Measurements from ENCODE around the gene MXRA7.
A peak's percentile ranks its signal among the peaks of the same experiment; 100 is the strongest.
"Not testable (repeated sequence)": the region's sequence is repeated elsewhere in the genome, so short reads cannot be mapped to it uniquely, and the experiment has no call there.

Gene MXRA7

GRCh38 chr17:76745785-76746184 lies 35.0 kb upstream of the MXRA7 start:
- not testable (repeated sequence) for H3K27me3 ChIP-seq (ENCODE audit: control insufficient read depth in 1 of 2, insufficient read depth in 2 of 2, low read length in 2 of 2); H3K9me3 ChIP-seq (ENCODE audit: control insufficient read depth in 1 of 2, low read length in 2 of 2); H3K27ac ChIP-seq (ENCODE audit: low read depth, low read length); H3K4me3 ChIP-seq (ENCODE audit: low read depth in 1 of 2, low read length in 2 of 2); H3K4me1 ChIP-seq (ENCODE audit: control insufficient read depth in 1 of 2, insufficient read depth in 2 of 2, low read length in 2 of 2); H3K9ac ChIP-seq (ENCODE audit: low read depth in 1 of 2, low read length in 2 of 2)
- H3K36me3 ChIP-seq (ENCODE audit: control insufficient read depth in 1 of 2, insufficient read depth in 2 of 2, low read length in 2 of 2), result peaks cover 13 to 39% of the 10 kb centered on the region in 2 donors

- Histone ChIP-seq H3K9ac (ENCODE audit: low read depth in 1 of 2, low read length in 2 of 2) (no peak overlapping the region), H3K36me3 (ENCODE audit: control insufficient read depth in 1 of 2, insufficient read depth in 2 of 2, low read length in 2 of 2) (peaks cover 13 to 39% of the 10 kb centered on the region in 2 donors), H3K27me3 (ENCODE audit: control insufficient read depth in 1 of 2, insufficient read depth in 2 of 2, low read length in 2 of 2) (no peaks in the 10 kb centered on the region), H3K4me1 (ENCODE audit: control insufficient read depth in 1 of 2, insufficient read depth in 2 of 2, low read length in 2 of 2) (peaks cover 0 to 3% of the 10 kb centered on the region in 2 donors), H3K4me3 (ENCODE audit: low read depth in 1 of 2, low read length in 2 of 2) (no peak overlapping the region), H3K27ac (ENCODE audit: low read depth, low read length) (no peak overlapping the region), H3K9me3 (ENCODE audit: control insufficient read depth in 1 of 2, low read length in 2 of 2) (no peaks in the 10 kb centered on the region)
Observed at GRCh38 chr17:76744747-76745146, 34.0 kb upstream of the MXRA7 start.

- Histone ChIP-seq H3K27me3 (ENCODE audit: control insufficient read depth in 1 of 2, insufficient read depth in 2 of 2, low read length in 2 of 2) (no peaks in the 10 kb centered on the region), H3K27ac (ENCODE audit: low read depth, low read length) (no peak overlapping the region)
Observed at GRCh38 chr17:76742958-76743357, 32.2 kb upstream of the MXRA7 start.

GRCh38 chr17:76740329-76741118 lies 29.8 kb upstream of the MXRA7 start:
- H3K36me3 ChIP-seq (ENCODE audit: control insufficient read depth in 1 of 2, insufficient read depth in 2 of 2, low read length in 2 of 2), result peaks cover 10 to 34% of the 10 kb centered on the region in 2 donors
- no peaks in the 10 kb centered on the region for H3K27me3 ChIP-seq (ENCODE audit: control insufficient read depth in 1 of 2, insufficient read depth in 2 of 2, low read length in 2 of 2)
- no peaks in the 10 kb centered on the region for H3K9me3 ChIP-seq (ENCODE audit: control insufficient read depth in 1 of 2, low read length in 2 of 2)
- H3K4me1 ChIP-seq (ENCODE audit: control insufficient read depth in 1 of 2, insufficient read depth in 2 of 2, low read length in 2 of 2), result peaks cover 13 to 15% of the 10 kb centered on the region in 2 donors
- no peak overlapping the region for H3K4me3 ChIP-seq (ENCODE audit: low read depth in 1 of 2, low read length in 2 of 2)
- H3K27ac ChIP-seq (ENCODE audit: low read depth, low read length), result no peak overlapping the region
- no peak overlapping the region for H3K9ac ChIP-seq (ENCODE audit: low read depth in 1 of 2, low read length in 2 of 2)

More at GRCh38 chr17:76742958-76743357, 32.2 kb upstream of the MXRA7 start:
- peaks cover 13 to 15% of the 10 kb centered on the region in 2 donors for H3K4me1 ChIP-seq (ENCODE audit: control insufficient read depth in 1 of 2, insufficient read depth in 2 of 2, low read length in 2 of 2)
- H3K9ac ChIP-seq (ENCODE audit: low read depth in 1 of 2, low read length in 2 of 2), result no peak overlapping the region
- H3K9me3 ChIP-seq (ENCODE audit: control insufficient read depth in 1 of 2, low read length in 2 of 2), result no peaks in the 10 kb centered on the region
- peaks cover 13 to 39% of the 10 kb centered on the region in 2 donors for H3K36me3 ChIP-seq (ENCODE audit: control insufficient read depth in 1 of 2, insufficient read depth in 2 of 2, low read length in 2 of 2)
- no peak overlapping the region for H3K4me3 ChIP-seq (ENCODE audit: low read depth in 1 of 2, low read length in 2 of 2)

- Histone ChIP-seq H3K36me3 (ENCODE audit: control insufficient read depth in 1 of 2, insufficient read depth in 2 of 2, low read length in 2 of 2) (peaks cover 10 to 32% of the 10 kb centered on the region in 2 donors), H3K4me1 (ENCODE audit: control insufficient read depth in 1 of 2, insufficient read depth in 2 of 2, low read length in 2 of 2) (peaks cover 20 to 21% of the 10 kb centered on the region in 2 donors)
- not testable (repeated sequence) for H3K9me3 ChIP-seq (ENCODE audit: control insufficient read depth in 1 of 2, low read length in 2 of 2); H3K27ac ChIP-seq (ENCODE audit: low read depth, low read length); H3K4me3 ChIP-seq (ENCODE audit: low read depth in 1 of 2, low read length in 2 of 2); H3K9ac ChIP-seq (ENCODE audit: low read depth in 1 of 2, low read length in 2 of 2); H3K27me3 ChIP-seq (ENCODE audit: control insufficient read depth in 1 of 2, insufficient read depth in 2 of 2, low read length in 2 of 2)
Observed at GRCh38 chr17:76739568-76740115, 28.9 kb upstream of the MXRA7 start.

- H3K27me3 ChIP-seq (ENCODE audit: control insufficient read depth in 1 of 2, insufficient read depth in 2 of 2, low read length in 2 of 2), result no peaks in the 10 kb centered on the region
- peaks cover 31 to 33% of the 10 kb centered on the region in 2 donors for H3K4me1 ChIP-seq (ENCODE audit: control insufficient read depth in 1 of 2, insufficient read depth in 2 of 2, low read length in 2 of 2)
- H3K27ac ChIP-seq (ENCODE audit: low read depth, low read length), result no peak overlapping the region
- H3K4me3 ChIP-seq (ENCODE audit: low read depth in 1 of 2, low read length in 2 of 2), result peak overlapping the region; percentile 93 to 99
- H3K9me3 ChIP-seq (ENCODE audit: control insufficient read depth in 1 of 2, low read length in 2 of 2), result no peaks in the 10 kb centered on the region
- H3K9ac ChIP-seq (ENCODE audit: low read depth in 1 of 2, low read length in 2 of 2), result peak overlapping the region; percentile 87 to 92
- H3K36me3 ChIP-seq (ENCODE audit: control insufficient read depth in 1 of 2, insufficient read depth in 2 of 2, low read length in 2 of 2), result peaks cover 21 to 34% of the 10 kb centered on the region in 2 donors
Observed at GRCh38 chr17:76738468-76738850, 27.7 kb upstream of the MXRA7 start.

- H3K4me1 ChIP-seq (ENCODE audit: control insufficient read depth in 1 of 2, insufficient read depth in 2 of 2, low read length in 2 of 2), result peaks cover 37 to 39% of the 10 kb centered on the region in 2 donors
Observed at GRCh38 chr17:76737676-76738467, 27.1 kb upstream of the MXRA7 start, which contains the start of gene MFSD11. MFSD11 (plus strand) TSS chr17:76738119; CDS start chr17:76738353, 234 bp downstream.

GRCh38 chr17:76737082-76737675 lies 26.4 kb upstream of the MXRA7 start, which contains the start of gene SRSF2:
SRSF2 (minus strand) TSS chr17:76737331; CDS start chr17:76737160, 171 bp downstream.
- Histone ChIP-seq H3K4me1 (ENCODE audit: control insufficient read depth in 1 of 2, insufficient read depth in 2 of 2, low read length in 2 of 2) (peaks cover 41 to 42% of the 10 kb centered on the region in 2 donors), H3K27ac (ENCODE audit: low read depth, low read length) (peak within 1 kb of the TSS; percentile 100), H3K36me3 (ENCODE audit: control insufficient read depth in 1 of 2, insufficient read depth in 2 of 2, low read length in 2 of 2) (peaks cover 31 to 40% of the 10 kb centered on the region in 2 donors), H3K9ac (ENCODE audit: low read depth in 1 of 2, low read length in 2 of 2) (peak within 1 kb of the TSS; percentile 95 to 99), H3K27me3 (ENCODE audit: control insufficient read depth in 1 of 2, insufficient read depth in 2 of 2, low read length in 2 of 2) (no peaks in the 10 kb centered on the region), H3K9me3 (ENCODE audit: control insufficient read depth in 1 of 2, low read length in 2 of 2) (no peaks in the 10 kb centered on the region), H3K4me3 (ENCODE audit: low read depth in 1 of 2, low read length in 2 of 2) (peak within 1 kb of the TSS; percentile 95 to 99)

More at GRCh38 chr17:76737676-76738467, 27.1 kb upstream of the MXRA7 start, which contains the start of gene MFSD11:
- H3K27me3 ChIP-seq (ENCODE audit: control insufficient read depth in 1 of 2, insufficient read depth in 2 of 2, low read length in 2 of 2), result no peaks in the 10 kb centered on the region
- H3K36me3 ChIP-seq (ENCODE audit: control insufficient read depth in 1 of 2, insufficient read depth in 2 of 2, low read length in 2 of 2), result peaks cover 27 to 38% of the 10 kb centered on the region in 2 donors
- no peaks in the 10 kb centered on the region for H3K9me3 ChIP-seq (ENCODE audit: control insufficient read depth in 1 of 2, low read length in 2 of 2)
- peak within 1 kb of the TSS; percentile 95 to 99 for H3K9ac ChIP-seq (ENCODE audit: low read depth in 1 of 2, low read length in 2 of 2)
- H3K27ac ChIP-seq (ENCODE audit: low read depth, low read length), result peak within 1 kb of the TSS; percentile 100
- H3K4me3 ChIP-seq (ENCODE audit: low read depth in 1 of 2, low read length in 2 of 2), result peak within 1 kb of the TSS; percentile 95 to 99

GRCh38 chr17:76736349-76737081 lies 25.8 kb upstream of the MXRA7 start:
- Histone ChIP-seq H3K4me1 (ENCODE audit: control insufficient read depth in 1 of 2, insufficient read depth in 2 of 2, low read length in 2 of 2) (peaks cover 42 to 45% of the 10 kb centered on the region in 2 donors), H3K9ac (ENCODE audit: low read depth in 1 of 2, low read length in 2 of 2) (peak overlapping the region; percentile 95 to 99), H3K27me3 (ENCODE audit: control insufficient read depth in 1 of 2, insufficient read depth in 2 of 2, low read length in 2 of 2) (no peaks in the 10 kb centered on the region), H3K4me3 (ENCODE audit: low read depth in 1 of 2, low read length in 2 of 2) (peak overlapping the region; percentile 95 to 97), H3K36me3 (ENCODE audit: control insufficient read depth in 1 of 2, insufficient read depth in 2 of 2, low read length in 2 of 2) (peaks cover 34 to 41% of the 10 kb centered on the region in 2 donors), H3K27ac (ENCODE audit: low read depth, low read length) (peak overlapping the region; percentile 97), H3K9me3 (ENCODE audit: control insufficient read depth in 1 of 2, low read length in 2 of 2) (no peaks in the 10 kb centered on the region)

Data from duodenal mucosa (tissue), 2 donors.